Stimulated activated CD4-positive, alpha-beta T cell treated with anti-CD3 and anti-CD28 coated beads, Interleukin-2, amount 100 ng/mL, for 48 hours (primary cell): Measurements from ENCODE around the gene ZBTB44.

Experiments
- DNase-seq, 2 donors: peaks; one replicate each; pipeline ENCODE4 v3.0.0-alpha.2; 2020

The ZBTB44 gene

DNA sequence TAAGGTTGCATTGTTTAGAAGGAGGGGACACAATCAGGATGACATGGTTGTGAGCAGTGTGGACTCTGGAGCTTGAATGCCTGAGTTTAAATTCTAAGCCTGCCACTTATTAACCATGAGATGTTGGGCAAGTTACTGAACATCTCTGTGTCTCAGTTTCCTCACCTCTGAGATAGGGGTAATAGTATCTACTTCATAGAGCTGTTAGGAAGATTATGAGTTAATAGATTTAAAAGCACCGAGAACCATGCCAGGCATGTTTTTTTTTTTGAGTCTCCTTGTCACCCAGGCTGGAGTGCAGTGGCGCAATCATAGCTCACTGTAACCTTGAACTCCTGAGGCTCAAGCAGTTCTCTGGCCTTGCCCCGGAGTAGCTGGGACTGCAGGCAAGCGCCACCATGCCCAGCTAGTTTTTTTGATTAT lies 121.9 kb downstream of the ZBTB44 start:
- no peak for DNase-seq

GRCh38 chr11:130191896-130192295 lies 122.8 kb downstream of the ZBTB44 start:
- no peak for DNase-seq

- no peak for DNase-seq
Measured at GRCh38 chr11:130190371-130190881, 124.3 kb downstream of the ZBTB44 start.

GRCh38 chr11:130189492-130190210 lies 125.1 kb downstream of the ZBTB44 start:
- no peak for DNase-seq

- no peak for DNase-seq
Measured at GRCh38 chr11:130188585-130189347, 126.0 kb downstream of the ZBTB44 start.

GRCh38 chr11:130188047-130188446 lies 126.7 kb downstream of the ZBTB44 start:
- DNase-seq = no peak

DNA sequence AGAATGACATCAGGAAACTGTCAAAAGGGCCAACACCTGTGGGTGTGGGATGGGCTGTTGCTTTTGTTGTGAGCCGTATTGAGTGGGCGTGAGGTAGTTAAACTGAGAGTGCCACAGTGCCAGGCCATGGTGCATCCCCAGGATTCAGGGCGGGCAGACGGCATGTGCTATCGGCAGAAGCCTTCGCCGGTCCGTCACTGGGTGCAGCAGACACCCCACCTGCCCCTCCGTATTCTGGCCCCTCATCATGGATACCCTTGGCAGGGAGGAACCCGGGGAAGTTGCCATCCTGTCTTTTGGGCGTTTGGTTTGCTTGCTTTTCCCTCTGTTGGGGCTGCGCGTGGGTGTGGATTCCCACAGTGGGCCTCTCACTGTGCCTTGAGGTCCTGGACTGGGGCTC lies 127.6 kb downstream of the ZBTB44 start:
- DNase-seq = no peak

GRCh38 chr11:130183878-130184610 lies 130.7 kb downstream of the ZBTB44 start:
- no peak for DNase-seq

- no peak for DNase-seq
Measured at GRCh38 chr11:130181295-130182272, 133.1 kb downstream of the ZBTB44 start.

GRCh38 chr11:130180896-130181294 lies 133.8 kb downstream of the ZBTB44 start:
- DNase-seq = no peak

GRCh38 chr11:130180491-130180890 lies 134.2 kb downstream of the ZBTB44 start:
- no peak for DNase-seq

DNA sequence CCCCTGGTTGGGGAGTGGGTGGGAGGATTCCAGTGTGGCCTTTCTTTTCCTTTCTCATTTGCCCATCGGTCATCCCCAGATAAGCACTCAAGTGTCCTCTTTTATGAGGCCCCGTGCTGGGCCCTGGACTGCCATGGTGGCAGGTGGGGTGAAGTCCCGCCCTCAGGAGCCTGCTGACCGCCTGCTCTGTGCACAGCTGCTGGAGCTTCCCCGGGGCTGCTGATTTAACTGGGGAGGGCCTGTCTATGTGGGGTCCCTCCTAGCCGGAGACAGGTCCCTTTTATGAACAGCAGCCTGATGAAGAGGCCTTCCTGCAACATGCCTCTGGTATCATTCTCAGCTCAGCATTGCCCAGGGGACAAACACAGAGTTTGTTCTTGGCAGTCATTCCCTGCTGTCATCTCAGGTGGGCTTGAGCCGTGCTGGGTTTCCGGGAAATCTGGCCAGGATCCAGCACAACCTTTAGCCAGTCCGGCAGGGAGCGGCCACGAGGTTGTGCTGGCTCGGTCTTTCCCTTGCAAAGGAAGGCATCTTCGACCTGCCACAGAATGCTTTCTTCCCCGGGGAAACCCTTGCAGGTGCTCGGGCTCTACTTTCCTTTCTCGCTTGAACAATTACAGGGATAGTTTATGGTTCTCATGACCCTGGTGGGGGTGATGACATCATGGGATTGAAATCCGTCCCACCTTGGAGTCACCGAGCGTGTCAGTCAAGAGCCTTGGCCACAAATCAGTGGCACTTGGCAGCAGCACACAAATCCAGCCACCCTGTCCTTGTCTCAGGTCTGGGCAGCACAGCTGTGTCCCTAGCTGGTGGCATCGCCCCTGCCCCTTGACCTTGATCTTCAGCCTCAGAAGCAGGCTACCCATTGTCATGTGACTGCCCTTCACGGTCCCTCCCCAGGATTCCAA lies 135.1 kb downstream of the ZBTB44 start:
- no peak for DNase-seq

- no peak for DNase-seq
Measured at GRCh38 chr11:130178441-130179339, 136.0 kb downstream of the ZBTB44 start.

DNA sequence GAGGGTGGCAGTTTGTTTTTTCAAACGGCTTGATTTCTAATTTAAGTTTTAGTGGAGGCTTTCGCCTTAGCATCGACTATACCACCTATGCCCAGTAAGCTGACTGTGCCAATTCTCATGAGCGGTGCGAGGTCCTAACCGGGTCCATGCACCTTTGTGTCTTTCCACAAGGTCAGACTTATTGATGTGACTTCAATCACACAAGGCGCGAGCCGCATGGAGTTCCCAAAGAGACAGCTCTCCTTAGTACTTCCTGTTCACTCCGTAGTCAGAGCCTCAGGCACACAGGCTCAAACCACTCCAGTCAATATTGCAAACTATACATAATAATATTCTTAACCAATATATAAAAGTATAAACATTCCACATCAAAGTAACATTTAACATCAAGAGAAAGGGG lies 136.9 kb downstream of the ZBTB44 start:
- no peak for DNase-seq
